RWPE2 (cell line): ENCODE measurements around the gene FAM107B.

Source experiments
- ATAC-seq: fragments of 200-7000 bp; cut with Tn5 transposase; 3 replicates; pipeline ENCODE4 v1.9.1; 2021; ENCODE audit warnings: low read depth
- DNase-seq: peaks from one replicate; pipeline ENCODE4 v3.0.0-alpha.2; 2020; ENCODE audit warnings: low spot score
- H3K27ac ChIP-seq: fragments of 450-650 bp; 2 replicates; pipeline ENCODE4 v1.5.1; 2017; ENCODE audit warnings: mild to moderate bottlenecking; ENCODE audit not compliant: poor library complexity, severe bottlenecking
- H3K27me3 ChIP-seq: fragments of 250-450 bp; sonication (Bioruptor Pico); 2 replicates; pipeline ENCODE4 v1.5.1; 2021; ENCODE audit warnings: mild to moderate bottlenecking, moderate library complexity; ENCODE audit not compliant: insufficient read depth, poor library complexity, severe bottlenecking
- H3K36me3 ChIP-seq: fragments of 250-450 bp; sonication (Bioruptor Pico); 2 replicates; pipeline ENCODE4 v1.5.1; 2020; ENCODE audit warnings: low read depth, mild to moderate bottlenecking, moderate library complexity
- H3K4me1 ChIP-seq: fragments of 250-450 bp; sonication (Bioruptor Pico); 2 replicates; pipeline ENCODE4 v1.5.1; 2021; ENCODE audit warnings: mild to moderate bottlenecking, moderate library complexity; ENCODE audit not compliant: insufficient read depth, poor library complexity, severe bottlenecking
- H3K4me3 ChIP-seq: fragments of 250-450 bp; sonication (Bioruptor Pico); 2 replicates; pipeline ENCODE4 v1.5.1; 2021; ENCODE audit warnings: mild to moderate bottlenecking, moderate library complexity; ENCODE audit not compliant: severe bottlenecking
- H3K9me3 ChIP-seq: fragments of 250-450 bp; sonication (Bioruptor Pico); 2 replicates; pipeline ENCODE4 v1.5.1; 2021; ENCODE audit warnings: mild to moderate bottlenecking, moderate library complexity; ENCODE audit not compliant: severe bottlenecking
- CTCF ChIP-seq: fragments of 450-650 bp; IDR thresholded peaks from one replicate; pipeline ENCODE4 v1.5.1; 2017; ENCODE audit warnings: mild to moderate bottlenecking, moderate library complexity; ENCODE audit not compliant: poor library complexity, severe bottlenecking

Gene FAM107B

GRCh38 chr10:14586901-14587300 lies 187.8 kb downstream of the FAM107B start:
- no peak overlapping the region for H3K27ac ChIP-seq
- H3K9me3 ChIP-seq, result no peaks in the 10 kb centered on the region
- DNase-seq (no peak), ATAC-seq (no peak)
- H3K4me1 ChIP-seq, result peaks cover 22% of the 10 kb centered on the region
- no peak for TF ChIP-seq CTCF
- H3K36me3 ChIP-seq, result no peaks in the 10 kb centered on the region
- H3K27me3 ChIP-seq, result no peaks in the 10 kb centered on the region
- no peak overlapping the region for H3K4me3 ChIP-seq

GRCh38 chr10:14585287-14586193 lies 189.2 kb downstream of the FAM107B start:
- no peak for DNase-seq
- peaks cover 19% of the 10 kb centered on the region for H3K4me1 ChIP-seq
- no peaks in the 10 kb centered on the region for H3K36me3 ChIP-seq
- no peak for TF ChIP-seq CTCF
- H3K9me3 ChIP-seq, result no peaks in the 10 kb centered on the region
- H3K27me3 ChIP-seq, result no peaks in the 10 kb centered on the region
- no peak; the same call in 2 of the 3 replicates for ATAC-seq
- H3K27ac ChIP-seq, result no peak overlapping the region
- H3K4me3 ChIP-seq, result no peak overlapping the region

- Histone ChIP-seq H3K36me3 (no peaks in the 10 kb centered on the region), H3K9me3 (no peaks in the 10 kb centered on the region), H3K27me3 (no peaks in the 10 kb centered on the region), H3K27ac (no peak overlapping the region), H3K4me3 (no peak overlapping the region), H3K4me1 (peaks cover 19% of the 10 kb centered on the region)
- TF ChIP-seq CTCF, result no peak
- DNase-seq, result no peak
- ATAC-seq, result no peak
Measured at GRCh38 chr10:14584661-14585060, 190.0 kb downstream of the FAM107B start.

GRCh38 chr10:14583967-14584366 lies 190.7 kb downstream of the FAM107B start:
- DNase-seq (no peak), ATAC-seq (no peak)
- no peaks in the 10 kb centered on the region for H3K27me3 ChIP-seq
- no peaks in the 10 kb centered on the region for H3K36me3 ChIP-seq
- H3K4me1 ChIP-seq, result peaks cover 19% of the 10 kb centered on the region
- H3K9me3 ChIP-seq, result no peaks in the 10 kb centered on the region
- no peak for TF ChIP-seq CTCF
- H3K4me3 ChIP-seq, result no peak overlapping the region
- H3K27ac ChIP-seq, result no peak overlapping the region

GRCh38 chr10:14583252-14583651 lies 191.4 kb downstream of the FAM107B start:
- ATAC-seq (no peak), DNase-seq (no peak)
- Histone ChIP-seq H3K27ac (no peak overlapping the region), H3K27me3 (no peaks in the 10 kb centered on the region), H3K36me3 (no peaks in the 10 kb centered on the region), H3K9me3 (no peaks in the 10 kb centered on the region), H3K4me1 (peaks cover 12% of the 10 kb centered on the region), H3K4me3 (no peak overlapping the region)
- no peak for TF ChIP-seq CTCF
